SK-N-SH (cell line): ENCODE data around the gene ZCCHC7. TPM values are rescaled to one million over a fixed set of nuclear protein-coding genes. Genes with fewer than 3 reads are reported as not detected.

Experiments
- CTCF ChIA-PET: fragments of 300-600, 350-600 bp; formaldehyde crosslinking; extraction: SDS; loops from one replicate; lab custom pipeline; 2021; lab: Yijun Ruan, JAX
- POLR2A ChIA-PET: fragments of 350-600 bp; sonication (Branson Sonifier 250); formaldehyde crosslinking; extraction: SDS; loops from one replicate; lab custom pipeline; 2020; ENCODE audit warnings: antibody characterized with exemption, inconsistent platforms; lab: Yijun Ruan, JAX
- DNase-seq: peaks from one replicate; pipeline ENCODE4 v3.0.0; 2012
- H2AFZ ChIP-seq: fragments of 200-600 bp; sonication (generic); 2 replicates; pipeline ENCODE4 v1.8.1; 2016; ENCODE audit warnings: antibody characterized with exemption, mild to moderate bottlenecking, low read depth
- H3F3A ChIP-seq: fragments of 200-600 bp; sonication (generic); replicated peaks from 2 replicates; pipeline ENCODE3; 2016; ENCODE audit warnings: antibody characterized with exemption, mild to moderate bottlenecking; ENCODE audit not compliant: insufficient read depth
- H3K27ac ChIP-seq, 2 experiments: fragments of 200-500 bp in 1 of 2; fragments of 200-600 bp in 1 of 2; sonication (Bioruptor generic) in 1 of 2; sonication (generic), shearing (Covaris generic) in 1 of 2; 2 replicates each; pipeline versions ENCODE4 v1.5.1 to v1.6.1; 2014 to 2016; ENCODE audit warnings: low read depth in 2 of 2, inconsistent platforms in 1 of 2, low read length in 1 of 2, mild to moderate bottlenecking in 1 of 2, mixed read lengths in 1 of 2
- H3K27me3 ChIP-seq: fragments of 200-600 bp; sonication (generic), shearing (Covaris generic); 2 replicates; pipeline ENCODE4 v1.6.1; 2016; ENCODE audit warnings: mixed run types; ENCODE audit not compliant: insufficient read depth
- H3K36me3 ChIP-seq, 2 experiments: fragments of 200-500 bp in 1 of 2; fragments of 200-600 bp in 1 of 2; sonication (Bioruptor generic) in 1 of 2; sonication (generic) in 1 of 2; replicated peaks in 1 of 2; 2 replicates each; pipeline versions ENCODE3 to v1.5.1; 2014 to 2016; ENCODE audit warnings: low read length in 1 of 2, mild to moderate bottlenecking in 1 of 2; ENCODE audit not compliant: insufficient read depth in 2 of 2, control insufficient read depth in 1 of 2
- H3K4me1 ChIP-seq, 2 experiments: fragments of 200-500 bp in 1 of 2; fragments of 200-600 bp in 1 of 2; sonication (Bioruptor generic) in 1 of 2; sonication (generic), shearing (Covaris generic) in 1 of 2; 2 replicates each; pipeline versions ENCODE4 v1.5.1 to v1.6.1; 2014 to 2016; ENCODE audit warnings: low read depth in 1 of 2, low read length in 1 of 2, mixed run types in 1 of 2; ENCODE audit not compliant: insufficient read depth in 2 of 2, control insufficient read depth in 1 of 2
- H3K4me2 ChIP-seq: fragments of 200-600 bp; sonication (generic), shearing (Covaris generic); 2 replicates; pipeline ENCODE4 v1.6.1; 2017; ENCODE audit warnings: mixed run types
- H3K4me3 ChIP-seq, 2 experiments: fragments of 200-500 bp in 1 of 2; fragments of 200-600 bp in 1 of 2; sonication (Bioruptor generic) in 1 of 2; sonication (generic), shearing (Covaris generic) in 1 of 2; 2 replicates each; pipeline versions ENCODE4 v1.5.1 to v1.8.1; 2014 to 2016; ENCODE audit warnings: low read depth in 2 of 2, inconsistent platforms in 1 of 2, low read length in 1 of 2, mild to moderate bottlenecking in 1 of 2, mixed read lengths in 1 of 2, moderate library complexity in 1 of 2
- H3K79me2 ChIP-seq: fragments of 200-600 bp; sonication (generic); 2 replicates; pipeline ENCODE4 v1.8.1; 2017; ENCODE audit warnings: mild to moderate bottlenecking; ENCODE audit not compliant: insufficient read depth
- H3K9ac ChIP-seq: fragments of 200-600 bp; sonication (generic); 2 replicates; pipeline ENCODE4 v1.6.1; 2017; ENCODE audit warnings: mixed run types
- H3K9me2 ChIP-seq: fragments of 200-600 bp; sonication (generic); 2 replicates; pipeline ENCODE4 v1.6.1; 2017; ENCODE audit warnings: mixed run types
- H3K9me3 ChIP-seq: fragments of 200-600 bp; sonication (generic); 2 replicates; pipeline ENCODE4 v1.6.1; 2017; ENCODE audit warnings: mixed run types, mild to moderate bottlenecking, moderate library complexity
- H4K20me1 ChIP-seq: fragments of 200-600 bp; sonication (generic); 2 replicates; pipeline ENCODE4 v1.6.1; 2017; ENCODE audit warnings: mild to moderate bottlenecking, mixed run types; ENCODE audit not compliant: insufficient read depth
- EZH2phosphoT487 ChIP-seq: fragments of 200-600 bp; sonication (generic); IDR thresholded peaks from 2 replicates; pipeline ENCODE4 v1.6.1; 2017; ENCODE audit warnings: low read depth, mixed run types, mild to moderate bottlenecking, antibody characterized with exemption, moderate library complexity, borderline replicate concordance
- FOSL2 ChIP-seq: IDR thresholded peaks from 2 replicates; pipeline ENCODE4 v1.4.0; 2012; ENCODE audit warnings: low read depth, mild to moderate bottlenecking, moderate library complexity, borderline replicate concordance
- FOXM1 ChIP-seq: IDR thresholded peaks from 2 replicates; pipeline ENCODE4 v1.4.0; 2012; ENCODE audit warnings: low read depth, mild to moderate bottlenecking
- GATA2 ChIP-seq: sonication (generic); formaldehyde crosslinking; IDR thresholded peaks from 2 replicates; pipeline ENCODE4 v1.5.0; 2020; ENCODE audit warnings: mild to moderate bottlenecking, missing genetic modification reagents
- JUND ChIP-seq: IDR thresholded peaks from 2 replicates; pipeline ENCODE4 v1.4.0; 2012
- RFX5 ChIP-seq: IDR thresholded peaks from 2 replicates; pipeline ENCODE4 v1.6.1; 2012; ENCODE audit warnings: mild to moderate bottlenecking, improper control_type of control experiment, low read length
- SIN3A ChIP-seq: IDR thresholded peaks from 2 replicates; pipeline ENCODE4 v1.6.1; 2012; ENCODE audit warnings: low read depth, mild to moderate bottlenecking, low read length, moderate library complexity, borderline replicate concordance
- TAF1 ChIP-seq: IDR thresholded peaks from 2 replicates; pipeline ENCODE4 v1.6.1; 2012; ENCODE audit warnings: low read depth, mild to moderate bottlenecking, low read length, moderate library complexity, borderline replicate concordance
- USF1 ChIP-seq: IDR thresholded peaks from 2 replicates; pipeline ENCODE4 v1.4.0; 2012; ENCODE audit warnings: low read depth, borderline replicate concordance
- WGBS: methylation state at CpG from one replicate; pipeline ENCODE4 v1.1.6; 2017; ENCODE audit warnings: low lambda C conversion rate; 5-methylcytosine and 5-hydroxymethylcytosine counted together
- polyA plus RNA-seq, 3 experiments: library from polyadenylated mRNA; depleted of rRNA; stranded (reverse); fragments of >200 nt; gene quantifications; 2 replicates each; pipeline ENCODE4 v1.2.3, GENCODE V29; 2012
- TF ChIP-seq, protein P1 (sequence below): IDR thresholded peaks from 2 replicates; pipeline ENCODE4 v1.6.1; 2012; ENCODE audit warnings: mild to moderate bottlenecking, low read depth, low read length, moderate library complexity
- TF ChIP-seq, protein P2 (sequence below): fragments of 150-350 bp; IDR thresholded peaks from 2 replicates; pipeline ENCODE4 v1.6.1; 2016; ENCODE audit warnings: mild to moderate bottlenecking, low read depth, low read length
- TF ChIP-seq, protein P3 (sequence below): IDR thresholded peaks from 2 replicates; pipeline ENCODE4 v1.4.0; 2012; ENCODE audit warnings: low read depth

Gene ZCCHC7
- polyA plus RNA-seq, 1 of the 3 experiments (the other 2 are of a cell fraction) = 12.6 TPM

GRCh38 chr9:37097294-37097693 is 23.1 kb upstream of the ZCCHC7 start:
- H3K9me3 ChIP-seq = no peaks in the 10 kb centered on the region
- H3K36me3 ChIP-seq = peaks cover 0 to 4% of the 10 kb centered on the region in 2 experiments
- H3K9ac ChIP-seq = no peak overlapping the region
- H3F3A ChIP-seq = no peaks in the 10 kb centered on the region
- H3K9me2 ChIP-seq = no peaks in the 10 kb centered on the region
- no peaks in the 10 kb centered on the region for H3K79me2 ChIP-seq
- no peaks in the 10 kb centered on the region for H3K4me1 ChIP-seq
- ChIA-PET POLR2A (no interaction called here), CTCF (no interaction called here)
- no peaks in the 10 kb centered on the region for H3K27me3 ChIP-seq
- no peaks in the 10 kb centered on the region for H4K20me1 ChIP-seq
- H3K4me2 ChIP-seq = no peak overlapping the region
- no peak for DNase-seq
- H3K4me3 ChIP-seq = no peak overlapping the region
- no peak overlapping the region for H3K27ac ChIP-seq
- TF ChIP-seq GATA2 (no peak), FOXM1 (no peak), EZH2phosphoT487 (no peak), TAF1 (no peak), SIN3A (no peak), RFX5 (no peak), JUND (no peak), USF1 (no peak)
- TF ChIP-seq, protein P1, sequence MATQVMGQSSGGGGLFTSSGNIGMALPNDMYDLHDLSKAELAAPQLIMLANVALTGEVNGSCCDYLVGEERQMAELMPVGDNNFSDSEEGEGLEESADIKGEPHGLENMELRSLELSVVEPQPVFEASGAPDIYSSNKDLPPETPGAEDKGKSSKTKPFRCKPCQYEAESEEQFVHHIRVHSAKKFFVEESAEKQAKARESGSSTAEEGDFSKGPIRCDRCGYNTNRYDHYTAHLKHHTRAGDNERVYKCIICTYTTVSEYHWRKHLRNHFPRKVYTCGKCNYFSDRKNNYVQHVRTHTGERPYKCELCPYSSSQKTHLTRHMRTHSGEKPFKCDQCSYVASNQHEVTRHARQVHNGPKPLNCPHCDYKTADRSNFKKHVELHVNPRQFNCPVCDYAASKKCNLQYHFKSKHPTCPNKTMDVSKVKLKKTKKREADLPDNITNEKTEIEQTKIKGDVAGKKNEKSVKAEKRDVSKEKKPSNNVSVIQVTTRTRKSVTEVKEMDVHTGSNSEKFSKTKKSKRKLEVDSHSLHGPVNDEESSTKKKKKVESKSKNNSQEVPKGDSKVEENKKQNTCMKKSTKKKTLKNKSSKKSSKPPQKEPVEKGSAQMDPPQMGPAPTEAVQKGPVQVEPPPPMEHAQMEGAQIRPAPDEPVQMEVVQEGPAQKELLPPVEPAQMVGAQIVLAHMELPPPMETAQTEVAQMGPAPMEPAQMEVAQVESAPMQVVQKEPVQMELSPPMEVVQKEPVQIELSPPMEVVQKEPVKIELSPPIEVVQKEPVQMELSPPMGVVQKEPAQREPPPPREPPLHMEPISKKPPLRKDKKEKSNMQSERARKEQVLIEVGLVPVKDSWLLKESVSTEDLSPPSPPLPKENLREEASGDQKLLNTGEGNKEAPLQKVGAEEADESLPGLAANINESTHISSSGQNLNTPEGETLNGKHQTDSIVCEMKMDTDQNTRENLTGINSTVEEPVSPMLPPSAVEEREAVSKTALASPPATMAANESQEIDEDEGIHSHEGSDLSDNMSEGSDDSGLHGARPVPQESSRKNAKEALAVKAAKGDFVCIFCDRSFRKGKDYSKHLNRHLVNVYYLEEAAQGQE = no peak
- TF ChIP-seq, protein P2, sequence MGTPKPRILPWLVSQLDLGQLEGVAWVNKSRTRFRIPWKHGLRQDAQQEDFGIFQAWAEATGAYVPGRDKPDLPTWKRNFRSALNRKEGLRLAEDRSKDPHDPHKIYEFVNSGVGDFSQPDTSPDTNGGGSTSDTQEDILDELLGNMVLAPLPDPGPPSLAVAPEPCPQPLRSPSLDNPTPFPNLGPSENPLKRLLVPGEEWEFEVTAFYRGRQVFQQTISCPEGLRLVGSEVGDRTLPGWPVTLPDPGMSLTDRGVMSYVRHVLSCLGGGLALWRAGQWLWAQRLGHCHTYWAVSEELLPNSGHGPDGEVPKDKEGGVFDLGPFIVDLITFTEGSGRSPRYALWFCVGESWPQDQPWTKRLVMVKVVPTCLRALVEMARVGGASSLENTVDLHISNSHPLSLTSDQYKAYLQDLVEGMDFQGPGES = no peak
- TF ChIP-seq, protein P3, sequence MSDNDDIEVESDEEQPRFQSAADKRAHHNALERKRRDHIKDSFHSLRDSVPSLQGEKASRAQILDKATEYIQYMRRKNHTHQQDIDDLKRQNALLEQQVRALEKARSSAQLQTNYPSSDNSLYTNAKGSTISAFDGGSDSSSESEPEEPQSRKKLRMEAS = no peak
- no peak overlapping the region for H2AFZ ChIP-seq
- WGBS = 46% methylated on average over 1 of the region's 1 CpG

GRCh38 chr9:37100327-37100726 is 20.0 kb upstream of the ZCCHC7 start:
- H3K36me3 ChIP-seq = no peaks in the 10 kb centered on the region
- ChIA-PET POLR2A (no interaction called here), CTCF (no interaction called here)
- H3K27me3 ChIP-seq = no peaks in the 10 kb centered on the region
- H4K20me1 ChIP-seq = no peaks in the 10 kb centered on the region
- H3K9me2 ChIP-seq = no peaks in the 10 kb centered on the region
- no peaks in the 10 kb centered on the region for H3K79me2 ChIP-seq
- H3K9me3 ChIP-seq = no peaks in the 10 kb centered on the region
- H3K27ac ChIP-seq = no peak overlapping the region
- no peak for TF ChIP-seq TAF1
- TF ChIP-seq FOSL2 = no peak
- TF ChIP-seq EZH2phosphoT487 = no peak
- no peak overlapping the region for H3K9ac ChIP-seq
- 85% methylated on average over 2 of the region's 2 CpGs for WGBS
- no peak overlapping the region for H2AFZ ChIP-seq
- H3K4me3 ChIP-seq = no peak overlapping the region
- H3K4me1 ChIP-seq = peaks cover 0 to 8% of the 10 kb centered on the region in 2 experiments; a peak in 2 of 4 replicates
- H3K4me2 ChIP-seq = no peak overlapping the region
- no peak for DNase-seq
- H3F3A ChIP-seq = no peaks in the 10 kb centered on the region
